HG02943 (cell line): ENCODE results near the gene FGD2.

Experiments
- ATAC-seq: cut with Tn5 transposase; IDR thresholded peaks from one replicate; pipeline ENCODE4 v1.9.1; 2021; ENCODE audit warnings: mild to moderate bottlenecking, low read depth, moderate library complexity; ENCODE audit not compliant: unreplicated experiment

The FGD2 gene, protein sequence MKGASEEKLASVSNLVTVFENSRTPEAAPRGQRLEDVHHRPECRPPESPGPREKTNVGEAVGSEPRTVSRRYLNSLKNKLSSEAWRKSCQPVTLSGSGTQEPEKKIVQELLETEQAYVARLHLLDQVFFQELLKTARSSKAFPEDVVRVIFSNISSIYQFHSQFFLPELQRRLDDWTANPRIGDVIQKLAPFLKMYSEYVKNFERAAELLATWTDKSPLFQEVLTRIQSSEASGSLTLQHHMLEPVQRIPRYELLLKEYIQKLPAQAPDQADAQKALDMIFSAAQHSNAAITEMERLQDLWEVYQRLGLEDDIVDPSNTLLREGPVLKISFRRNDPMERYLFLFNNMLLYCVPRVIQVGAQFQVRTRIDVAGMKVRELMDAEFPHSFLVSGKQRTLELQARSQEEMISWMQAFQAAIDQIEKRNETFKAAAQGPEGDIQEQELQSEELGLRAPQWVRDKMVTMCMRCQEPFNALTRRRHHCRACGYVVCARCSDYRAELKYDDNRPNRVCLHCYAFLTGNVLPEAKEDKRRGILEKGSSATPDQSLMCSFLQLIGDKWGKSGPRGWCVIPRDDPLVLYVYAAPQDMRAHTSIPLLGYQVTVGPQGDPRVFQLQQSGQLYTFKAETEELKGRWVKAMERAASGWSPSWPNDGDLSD

GRCh38 chr6:37005061-37005810 lies at the start of gene FGD2:
Gene FGD2 (plus strand): TSS chr6:37005655. CDS start chr6:37005818, 163 bp downstream.
- no peak for ATAC-seq

DNA sequence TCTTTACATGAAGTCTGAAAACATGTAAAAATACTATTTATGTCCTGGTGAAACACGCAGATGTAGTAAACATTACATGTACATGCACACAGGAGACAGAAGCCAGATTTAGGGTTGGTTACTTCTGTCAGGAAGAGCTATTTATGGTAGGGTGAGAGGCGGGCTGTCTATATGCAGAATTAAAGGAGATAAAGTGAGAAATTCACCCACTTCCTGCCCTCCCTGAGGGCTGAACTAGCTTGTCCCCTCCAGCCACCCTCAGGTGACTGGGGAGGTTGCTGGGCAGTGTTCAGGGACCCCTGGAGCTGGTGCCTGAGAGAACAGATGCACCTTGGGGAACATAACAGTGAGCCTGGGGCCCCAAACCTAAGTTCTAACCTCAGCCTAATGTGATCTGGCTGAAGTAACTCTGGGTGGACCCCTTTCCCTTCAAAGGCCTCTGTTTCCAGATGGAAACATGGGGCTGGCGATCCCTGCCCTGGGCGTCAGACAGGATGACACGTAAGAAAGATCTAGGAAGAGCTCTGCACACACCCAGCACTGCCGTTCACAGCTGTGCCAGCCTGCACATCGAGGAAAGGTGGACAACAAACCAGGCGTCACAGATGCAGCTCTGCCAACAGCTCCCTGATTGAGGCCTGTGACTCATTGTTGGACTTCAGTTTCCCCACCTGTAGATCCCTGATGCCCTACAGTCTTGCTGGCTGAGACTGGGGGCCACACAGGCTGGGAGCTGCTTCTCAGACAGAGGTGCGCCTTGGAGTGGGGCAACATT lies 49.6 kb upstream of the FGD2 start:
- no peak for ATAC-seq

DNA sequence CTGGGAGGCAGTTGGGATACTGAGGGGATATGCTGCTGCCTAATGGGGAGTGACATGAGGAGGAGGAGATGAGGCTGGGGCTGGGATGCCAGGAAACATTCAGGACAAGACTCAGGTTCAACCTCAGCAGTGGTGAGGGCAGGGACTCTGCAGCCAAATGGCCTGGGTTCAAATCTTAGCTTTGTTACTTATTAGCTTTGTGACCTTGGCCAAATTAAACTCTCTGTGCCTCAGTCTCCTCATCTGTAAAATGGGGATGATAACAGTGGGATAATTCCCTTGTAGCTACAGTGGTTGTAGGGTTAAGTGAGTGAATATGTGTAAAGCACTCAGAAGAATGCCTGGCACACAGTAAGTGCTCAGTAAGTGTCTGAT lies 49.0 kb upstream of the FGD2 start:
- no peak for ATAC-seq

GRCh38 chr6:36957773-36958271 lies 47.6 kb upstream of the FGD2 start:
- ATAC-seq = no peak

DNA sequence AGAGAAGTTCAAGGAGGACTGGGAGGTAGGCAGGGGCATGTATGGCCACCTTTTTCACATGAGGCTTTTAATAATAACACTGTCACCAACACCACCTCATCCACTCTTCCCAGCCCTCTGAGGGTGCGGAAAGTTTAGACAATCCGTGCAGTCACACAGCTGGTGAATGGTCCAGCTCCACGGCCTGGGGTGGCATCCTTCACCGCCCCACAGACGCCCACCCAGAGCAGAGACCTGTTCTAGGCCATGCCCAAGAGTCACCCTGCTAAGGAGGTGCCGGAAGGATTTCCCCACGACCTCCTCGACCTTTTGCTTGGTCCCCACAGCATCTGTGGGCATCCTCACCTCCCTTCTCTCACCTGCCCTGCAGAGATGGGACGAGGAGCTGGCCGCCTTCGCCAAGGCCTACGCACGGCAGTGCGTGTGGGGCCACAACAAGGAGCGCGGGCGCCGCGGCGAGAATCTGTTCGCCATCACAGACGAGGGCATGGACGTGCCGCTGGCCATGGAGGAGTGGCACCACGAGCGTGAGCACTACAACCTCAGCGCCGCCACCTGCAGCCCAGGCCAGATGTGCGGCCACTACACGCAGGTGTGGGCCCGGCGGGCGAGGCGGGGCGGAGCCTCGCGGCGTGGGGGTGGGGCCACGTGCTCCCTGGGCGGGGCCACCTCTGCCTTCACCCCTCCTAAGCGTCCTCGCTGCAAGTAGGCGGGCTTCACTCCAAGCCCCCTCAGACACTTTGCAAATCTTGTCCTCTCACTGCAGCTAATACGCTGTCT lies 46.5 kb upstream of the FGD2 start:
- ATAC-seq = no peak

DNA sequence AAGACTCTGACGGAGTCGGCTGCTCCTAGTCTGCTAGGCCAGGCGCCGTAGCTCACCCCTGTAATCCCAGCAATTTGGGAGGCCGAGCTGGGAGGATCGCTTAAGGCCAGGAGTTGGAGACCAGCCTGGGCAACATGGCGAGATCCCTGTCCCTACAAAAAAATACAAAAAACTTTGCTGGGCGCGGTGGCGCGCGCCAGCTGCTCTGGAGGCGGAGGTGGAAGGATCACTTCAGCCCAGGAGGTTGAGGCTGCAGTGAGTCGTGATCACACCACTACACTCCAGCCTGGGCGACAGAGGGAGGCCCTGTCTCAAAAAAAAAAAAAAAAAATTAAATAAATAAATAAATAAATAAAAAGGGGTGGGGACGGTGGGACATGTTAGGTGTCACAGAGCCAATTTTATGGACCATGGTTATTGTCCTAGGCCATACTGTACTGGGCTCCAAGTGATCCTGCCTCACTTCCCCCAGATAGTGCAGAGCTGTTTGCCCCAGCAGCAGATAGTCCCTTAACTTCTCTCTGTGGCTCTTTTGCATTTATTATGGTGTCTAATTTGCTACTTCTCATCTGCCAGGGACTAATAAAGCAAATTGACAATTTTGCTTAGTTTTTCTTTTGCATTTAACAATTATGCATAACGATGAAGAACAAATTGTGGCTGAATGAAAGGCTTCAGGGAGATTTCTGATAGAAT lies 45.8 kb upstream of the FGD2 start:
- no peak for ATAC-seq

GRCh38 chr6:36961441-36962435 lies 43.7 kb upstream of the FGD2 start:
- ATAC-seq = no peak

DNA sequence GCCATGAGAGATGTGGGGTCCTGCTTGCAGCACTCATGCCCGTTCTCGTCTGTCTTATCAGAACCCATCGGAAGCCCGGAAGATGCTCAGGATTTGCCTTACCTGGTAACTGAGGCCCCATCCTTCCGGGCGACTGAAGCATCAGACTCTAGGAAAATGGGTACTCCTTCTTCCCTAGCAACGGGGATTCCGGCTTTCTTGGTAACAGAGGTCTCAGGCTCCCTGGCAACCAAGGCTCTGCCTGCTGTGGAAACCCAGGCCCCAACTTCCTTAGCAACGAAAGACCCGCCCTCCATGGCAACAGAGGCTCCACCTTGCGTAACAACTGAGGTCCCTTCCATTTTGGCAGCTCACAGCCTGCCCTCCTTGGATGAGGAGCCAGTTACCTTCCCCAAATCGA lies 42.6 kb upstream of the FGD2 start:
- no peak for ATAC-seq

DNA sequence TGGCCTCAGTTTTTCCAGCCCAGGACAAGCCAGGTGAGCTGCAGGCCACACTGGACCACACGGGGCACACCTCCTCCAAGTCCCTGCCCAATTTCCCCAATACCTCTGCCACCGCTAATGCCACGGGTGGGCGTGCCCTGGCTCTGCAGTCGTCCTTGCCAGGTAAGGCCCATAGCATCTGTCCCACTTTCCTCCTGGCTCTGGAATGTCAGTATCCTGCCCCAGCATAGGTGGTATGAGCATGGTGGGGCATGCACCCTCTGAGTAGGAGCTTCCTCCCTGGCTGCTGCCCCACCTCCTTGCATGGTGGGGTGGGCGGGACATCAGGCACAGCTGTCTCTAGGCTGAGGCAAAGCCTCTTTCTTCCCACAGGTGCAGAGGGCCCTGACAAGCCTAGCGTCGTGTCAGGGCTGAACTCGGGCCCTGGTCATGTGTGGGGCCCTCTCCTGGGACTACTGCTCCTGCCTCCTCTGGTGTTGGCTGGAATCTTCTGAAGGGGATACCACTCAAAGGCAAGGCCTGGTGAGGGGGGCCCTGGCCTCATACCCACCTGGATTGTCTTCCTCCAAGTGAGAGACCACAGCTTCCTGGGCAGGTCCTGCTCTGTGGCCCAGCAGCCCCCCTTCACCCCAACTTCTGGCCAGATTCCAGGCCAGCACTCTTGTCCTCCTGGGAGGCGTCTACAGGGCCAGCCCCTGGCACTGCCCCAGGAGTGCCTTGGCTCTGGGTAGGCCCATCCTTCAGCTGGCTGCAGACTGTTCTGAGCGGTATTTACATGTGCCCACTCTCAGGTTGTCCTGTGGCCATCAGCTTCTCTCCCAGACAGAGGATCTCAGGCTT lies 41.8 kb upstream of the FGD2 start:
- no peak for ATAC-seq

DNA sequence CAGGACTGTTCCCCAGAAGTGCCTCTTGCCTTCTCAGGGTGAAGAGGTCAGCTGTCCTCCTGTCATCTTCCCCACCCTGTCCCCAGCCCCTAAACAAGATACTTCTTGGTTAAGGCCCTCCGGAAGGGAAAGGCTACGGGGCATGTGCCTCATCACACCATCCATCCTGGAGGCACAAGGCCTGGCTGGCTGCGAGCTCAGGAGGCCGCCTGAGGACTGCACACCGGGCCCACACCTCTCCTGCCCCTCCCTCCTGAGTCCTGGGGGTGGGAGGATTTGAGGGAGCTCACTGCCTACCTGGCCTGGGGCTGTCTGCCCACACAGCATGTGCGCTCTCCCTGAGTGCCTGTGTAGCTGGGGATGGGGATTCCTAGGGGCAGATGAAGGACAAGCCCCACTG lies 41.1 kb upstream of the FGD2 start:
- no peak for ATAC-seq

DNA sequence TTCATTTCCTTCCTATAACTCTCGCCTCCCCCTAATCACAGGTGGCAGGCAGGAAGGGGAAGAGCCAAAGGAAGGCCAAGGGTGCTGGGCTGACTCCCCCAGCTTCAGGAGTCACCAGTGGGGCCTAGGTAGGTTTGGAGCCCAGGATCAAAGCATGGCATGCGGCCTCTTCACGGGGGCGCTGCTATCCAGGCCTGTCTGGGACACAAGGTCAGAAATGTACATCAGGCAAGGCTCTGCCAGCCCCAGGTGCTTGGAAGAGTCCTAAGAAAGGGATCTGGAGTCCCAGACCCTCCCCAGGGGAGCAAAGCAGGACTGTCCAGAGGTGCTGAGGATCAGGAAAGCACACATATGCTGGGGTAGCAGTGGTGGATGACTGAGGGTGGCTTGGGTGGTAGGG lies 40.5 kb upstream of the FGD2 start:
- ATAC-seq = no peak

- no peak for ATAC-seq
Observed at GRCh38 chr6:36967301-36967700, 38.2 kb upstream of the FGD2 start.

- no peak for ATAC-seq
Observed at GRCh38 chr6:36967757-36968156, 37.7 kb upstream of the FGD2 start.

DNA sequence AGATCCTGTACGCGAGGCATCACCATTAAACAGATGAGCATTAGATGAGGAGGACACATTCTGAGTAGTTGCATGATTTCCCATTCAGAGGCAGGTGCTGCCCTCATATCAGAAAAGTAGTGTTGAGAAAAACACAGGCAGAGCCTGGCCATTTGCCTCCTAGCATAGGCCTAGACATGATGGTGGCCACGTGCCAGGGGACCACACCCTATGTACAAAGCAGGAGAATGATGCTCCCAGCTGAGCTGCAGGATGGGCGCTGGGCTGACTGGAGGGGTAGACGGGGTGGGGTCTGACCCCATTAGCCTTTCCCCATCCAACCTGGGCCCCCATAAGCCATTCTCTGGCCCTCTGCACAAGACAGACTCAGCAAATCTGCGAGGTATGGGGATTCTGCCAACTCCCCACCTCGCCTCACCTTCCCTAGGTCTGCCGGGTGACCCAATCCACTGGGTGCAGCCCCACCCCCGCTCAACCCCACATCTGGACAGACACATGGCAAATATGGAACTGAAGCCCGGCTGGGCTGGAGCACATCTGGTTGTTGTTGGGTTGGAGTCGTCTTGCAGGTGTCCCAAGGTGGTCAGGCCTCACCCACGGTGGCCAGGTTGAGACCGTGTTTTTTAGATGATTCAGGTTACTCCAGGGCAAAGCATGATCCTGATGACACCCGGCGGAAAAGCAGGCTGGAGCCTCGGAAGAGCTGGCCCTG lies 37.0 kb upstream of the FGD2 start:
- no peak for ATAC-seq

GRCh38 chr6:36969240-36969691 lies 36.2 kb upstream of the FGD2 start:
- no peak for ATAC-seq
